ENCODE data around the gene SPATA19.

SPATA19 gene

GRCh38 chr11:133844217-133844616, 1.1 kb downstream of the SPATA19 start:
- TF ChIP-seq CTCF (IDR thresholded peaks at IDR 0.05; ENCODE audit: low read depth, low read length) = no peak

DNA sequence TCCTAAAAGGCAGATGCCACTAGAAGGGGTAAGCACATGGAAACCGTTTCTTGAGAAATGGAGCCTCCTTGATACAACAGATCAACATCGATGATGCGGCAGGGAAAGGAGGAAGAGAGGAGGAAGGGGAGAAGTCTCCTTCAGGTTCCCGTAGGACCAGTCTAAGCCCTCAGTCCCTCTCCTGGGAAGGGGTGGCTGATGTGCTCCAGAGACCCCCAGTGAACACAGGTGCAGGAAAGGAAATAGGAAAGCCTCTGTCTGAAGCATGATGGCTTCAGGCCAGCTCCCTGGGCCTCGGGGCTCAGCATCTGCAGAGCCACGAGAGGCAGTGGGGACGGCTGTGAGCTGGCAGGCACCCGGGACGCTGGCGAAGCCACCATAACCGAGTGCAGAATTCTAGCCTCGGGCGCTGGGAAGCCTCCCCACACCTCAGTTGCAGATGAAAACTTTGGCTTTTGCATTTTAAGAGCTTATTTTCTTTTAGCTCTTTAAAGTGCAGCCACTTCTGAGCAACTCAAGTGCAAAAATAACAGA, 1.8 kb downstream of the SPATA19 start:
- H3K4me3 ChIP-seq (ENCODE audit: low read depth, low read length) = no peak overlapping the region
- TF ChIP-seq CTCF (IDR thresholded peaks at IDR 0.05; ENCODE audit: low read depth, low read length) = no peak

More at GRCh38 chr11:133844217-133844616, 1.1 kb downstream of the SPATA19 start:
- no peak overlapping the region for H3K4me3 ChIP-seq (ENCODE audit: low read depth, low read length)

- TF ChIP-seq CTCF (IDR thresholded peaks at IDR 0.05; ENCODE audit: low read depth, low read length) = no peak
- H3K4me3 ChIP-seq (ENCODE audit: low read depth, low read length) = no peak overlapping the region
Observed at GRCh38 chr11:133842730-133843129, 2.6 kb downstream of the SPATA19 start.

- H3K4me3 ChIP-seq (ENCODE audit: low read depth, low read length) = no peak overlapping the region
Observed at GRCh38 chr11:133842053-133842452, 3.3 kb downstream of the SPATA19 start.

DNA sequence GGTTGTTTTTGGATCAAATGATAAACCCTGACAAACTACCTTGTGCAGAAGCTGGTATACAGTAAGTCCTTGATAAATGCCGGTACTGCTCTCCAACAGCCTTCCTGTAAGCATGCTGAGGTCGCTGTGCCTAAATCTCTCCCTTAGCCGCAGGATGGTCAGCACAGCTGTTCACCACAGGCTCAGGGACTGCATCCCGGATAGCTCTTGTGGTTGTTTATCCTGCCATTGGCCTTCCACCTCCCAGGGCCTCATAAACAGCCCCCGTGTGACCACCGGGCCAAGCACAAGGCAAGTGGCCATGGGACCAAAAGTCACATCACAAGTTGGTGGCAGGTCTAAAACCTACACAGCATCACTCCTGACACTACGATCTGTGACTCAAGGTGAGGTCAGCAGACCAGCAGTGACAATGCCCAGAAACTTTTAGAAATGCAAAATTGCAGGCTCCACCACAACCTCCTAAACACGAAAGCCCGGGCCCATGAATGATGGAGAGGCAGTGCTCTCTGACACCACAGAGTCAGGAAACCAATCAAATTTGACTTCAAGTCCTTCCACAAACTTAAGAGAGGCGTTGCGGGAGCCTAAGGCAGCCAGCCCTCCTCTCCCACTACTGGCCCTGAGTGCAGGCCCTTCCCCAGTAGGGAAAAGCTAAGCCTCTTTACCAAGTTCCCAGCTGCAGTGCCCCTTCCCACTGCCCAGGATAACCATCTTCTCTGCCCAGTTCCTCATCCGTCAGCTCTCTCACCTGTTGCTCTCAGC, 3.9 kb downstream of the SPATA19 start:
- TF ChIP-seq CTCF (IDR thresholded peaks at IDR 0.05; ENCODE audit: low read depth, low read length) = no peak
- H3K4me3 ChIP-seq (ENCODE audit: low read depth, low read length) = no peak overlapping the region

More at GRCh38 chr11:133842053-133842452, 3.3 kb downstream of the SPATA19 start:
- TF ChIP-seq CTCF (IDR thresholded peaks at IDR 0.05; ENCODE audit: low read depth, low read length) = no peak

DNA sequence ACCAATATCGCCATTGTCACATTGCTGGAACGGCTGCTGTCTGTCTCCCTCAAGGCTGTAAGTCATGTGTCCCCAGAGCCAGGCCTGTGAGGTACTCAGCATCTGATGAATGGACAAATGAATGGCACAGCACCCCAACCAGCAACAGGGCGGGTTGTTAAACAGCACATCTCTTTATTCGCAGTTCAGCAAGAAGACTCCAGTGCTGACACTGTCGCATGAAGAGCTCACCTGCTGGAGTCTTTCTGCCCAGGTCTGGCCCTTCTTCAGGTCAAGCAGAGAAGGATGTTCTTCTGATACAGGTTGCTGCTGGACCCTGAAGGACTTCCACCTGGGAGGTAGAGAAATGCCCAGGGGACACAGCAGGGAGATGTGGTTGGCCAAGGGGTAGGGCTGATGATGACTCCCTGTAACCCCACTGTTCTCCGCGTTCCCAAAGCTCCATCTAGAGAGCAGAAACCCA, 4.8 kb downstream of the SPATA19 start:
- H3K4me3 ChIP-seq (ENCODE audit: low read depth, low read length) = no peak overlapping the region
- TF ChIP-seq CTCF (IDR thresholded peaks at IDR 0.05; ENCODE audit: low read depth, low read length) = no peak

Data from WI38 (cell line).